HG02885 (cell line): ENCODE results near the gene CTDSP1.

Experiments
- ATAC-seq: cut with Tn5 transposase; IDR thresholded peaks from one replicate; pipeline ENCODE4 v1.9.1; 2021; ENCODE audit warnings: mild to moderate bottlenecking; ENCODE audit not compliant: unreplicated experiment, poor library complexity

The CTDSP1 gene

DNA sequence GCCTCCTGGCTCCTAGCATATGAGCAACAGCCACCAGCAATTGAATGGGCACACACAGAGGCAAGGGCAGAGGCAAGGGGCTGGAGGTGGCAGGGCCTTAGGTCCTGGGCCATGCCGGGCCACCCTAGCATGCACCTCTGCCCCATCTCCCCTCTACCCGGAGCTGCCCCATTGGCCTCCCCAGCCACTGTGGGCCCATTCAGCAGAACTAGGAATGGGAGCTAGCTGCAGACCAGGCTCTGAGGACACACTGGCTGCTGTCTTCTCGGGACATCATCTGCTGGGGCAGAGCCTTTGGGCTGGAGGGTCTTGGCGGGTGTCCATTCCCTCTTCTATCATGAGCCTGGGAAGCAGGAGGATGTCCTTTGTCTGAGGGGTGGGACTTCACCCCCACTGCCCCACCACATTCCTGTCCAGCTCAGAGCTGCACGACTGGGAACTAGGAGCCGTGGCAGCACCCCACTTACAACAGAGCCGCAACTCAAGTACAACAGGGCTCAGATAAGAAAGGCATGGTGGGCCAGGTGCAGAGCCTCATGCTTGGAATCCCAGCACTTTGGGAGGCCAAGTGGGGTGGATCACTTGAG lies 20.1 kb downstream of the CTDSP1 start:
- ATAC-seq, result no peak

DNA sequence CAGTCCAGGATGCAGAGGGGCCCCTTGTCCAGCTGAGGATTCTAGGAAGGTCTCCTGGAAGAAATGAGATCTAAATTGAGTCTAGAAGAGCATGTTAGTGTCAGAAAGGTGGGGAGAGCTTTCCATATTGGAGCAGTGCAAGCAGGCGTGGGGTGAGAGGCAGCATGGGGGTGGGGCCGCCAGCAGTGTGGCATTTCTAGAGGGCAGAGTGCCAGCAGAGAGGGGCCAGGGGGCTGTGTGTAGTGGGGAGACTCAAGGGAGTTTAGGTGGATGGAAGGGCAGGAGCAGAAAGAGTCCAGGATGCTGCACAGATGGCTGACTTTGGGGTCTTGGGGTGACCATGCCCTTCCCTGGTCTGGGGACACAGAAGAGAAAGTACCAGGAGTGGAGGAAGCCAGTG lies 21.4 kb downstream of the CTDSP1 start:
- ATAC-seq, result no peak

DNA sequence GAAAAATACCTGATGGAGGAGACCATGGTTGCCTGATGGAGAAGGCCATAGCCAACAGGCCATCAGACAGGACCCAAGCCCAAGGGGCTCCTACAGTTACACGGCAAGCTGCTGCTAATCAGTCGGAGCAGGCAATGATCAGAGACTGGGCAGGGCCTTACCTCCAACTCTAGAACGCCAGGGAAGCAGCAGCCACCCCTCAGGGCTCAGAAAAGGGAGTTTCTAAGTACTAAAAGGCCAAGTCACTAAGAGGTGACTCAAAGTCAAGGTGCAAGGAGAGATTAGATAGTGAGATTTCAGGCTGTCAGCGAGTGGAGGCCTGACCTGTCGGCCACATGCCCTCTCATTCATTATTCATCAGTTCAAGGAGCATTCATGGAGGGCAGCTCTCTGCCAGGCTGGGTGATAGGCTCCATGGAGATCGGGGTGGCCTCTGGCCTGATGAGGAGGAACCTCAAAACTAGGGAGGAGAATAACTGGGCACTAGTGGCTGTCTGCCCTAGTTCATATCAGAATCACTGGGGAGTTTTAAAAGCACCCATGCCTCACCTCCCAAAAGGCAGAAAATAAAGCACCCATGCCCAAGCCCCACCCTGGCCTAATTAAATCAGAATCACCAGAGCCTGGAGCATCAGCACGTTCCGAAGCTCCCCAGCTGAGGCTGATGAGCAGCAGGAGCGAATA lies 22.9 kb downstream of the CTDSP1 start:
- no peak for ATAC-seq

GRCh38 chr2:218423584-218423983 lies 23.9 kb downstream of the CTDSP1 start:
- no peak for ATAC-seq

DNA sequence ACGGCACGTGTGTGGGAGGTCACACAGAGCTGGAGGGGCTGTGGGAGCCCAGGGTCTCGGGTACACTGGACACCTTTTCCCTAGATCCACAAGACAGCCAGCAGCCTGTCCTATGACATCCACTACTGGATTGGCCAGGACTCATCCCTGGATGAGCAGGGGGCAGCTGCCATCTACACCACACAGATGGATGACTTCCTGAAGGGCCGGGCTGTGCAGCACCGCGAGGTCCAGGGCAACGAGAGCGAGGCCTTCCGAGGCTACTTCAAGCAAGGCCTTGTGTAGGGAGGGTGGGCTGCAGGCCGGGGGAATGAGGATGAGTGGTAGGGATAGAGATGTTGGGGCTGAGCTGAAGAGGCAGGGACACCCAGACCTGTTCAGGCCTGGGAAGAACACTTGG lies 25.9 kb downstream of the CTDSP1 start:
- ATAC-seq, result no peak

DNA sequence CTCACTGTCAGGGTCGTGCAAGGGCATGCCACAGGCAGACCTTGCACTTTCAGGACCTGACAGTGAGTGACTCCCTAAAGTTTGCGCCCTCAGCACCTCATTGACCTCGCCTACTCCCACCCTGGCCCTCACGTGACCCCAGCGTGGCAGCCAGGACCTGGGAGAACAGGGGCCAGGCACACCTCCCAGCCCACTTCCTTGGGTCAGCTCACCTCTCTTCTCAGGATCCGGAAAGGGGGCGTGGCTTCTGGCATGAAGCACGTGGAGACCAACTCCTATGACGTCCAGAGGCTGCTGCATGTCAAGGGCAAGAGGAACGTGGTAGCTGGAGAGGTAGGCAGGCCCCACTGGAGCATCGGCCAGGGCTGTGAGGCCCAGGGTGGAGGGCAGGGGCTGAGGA lies 28.1 kb downstream of the CTDSP1 start:
- no peak for ATAC-seq

- ATAC-seq, result no peak
These were observed 29.3 kb downstream of the CTDSP1 start for GRCh38 chr2:218428846-218429558.

- no peak for ATAC-seq
These were observed 30.4 kb downstream of the CTDSP1 start for GRCh38 chr2:218429911-218430692.

DNA sequence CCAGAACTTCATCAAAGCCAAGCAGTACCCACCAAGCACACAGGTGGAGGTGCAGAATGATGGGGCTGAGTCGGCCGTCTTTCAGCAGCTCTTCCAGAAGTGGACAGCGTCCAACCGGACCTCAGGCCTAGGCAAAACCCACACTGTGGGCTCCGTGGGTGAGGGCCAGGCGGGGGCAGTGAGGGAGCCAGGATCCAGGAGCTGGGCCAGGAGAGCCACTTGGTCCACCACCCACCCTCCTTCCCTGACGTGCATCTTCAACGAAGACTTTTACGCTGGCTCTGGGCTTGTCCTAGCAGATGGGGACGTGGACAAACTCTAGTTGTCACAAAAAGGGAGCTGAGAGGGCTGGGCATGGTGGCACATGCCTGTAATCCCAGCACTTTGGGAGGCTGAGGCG lies 31.1 kb downstream of the CTDSP1 start:
- ATAC-seq, result no peak

GRCh38 chr2:218431878-218432277 lies 32.2 kb downstream of the CTDSP1 start:
- no peak for ATAC-seq

- no peak for ATAC-seq
These were observed 33.2 kb downstream of the CTDSP1 start for GRCh38 chr2:218432676-218433365.

- no peak for ATAC-seq
These were observed 34.8 kb downstream of the CTDSP1 start for GRCh38 chr2:218434456-218434855.

- ATAC-seq, result no peak
These were observed 35.6 kb downstream of the CTDSP1 start for GRCh38 chr2:218435003-218435982.

DNA sequence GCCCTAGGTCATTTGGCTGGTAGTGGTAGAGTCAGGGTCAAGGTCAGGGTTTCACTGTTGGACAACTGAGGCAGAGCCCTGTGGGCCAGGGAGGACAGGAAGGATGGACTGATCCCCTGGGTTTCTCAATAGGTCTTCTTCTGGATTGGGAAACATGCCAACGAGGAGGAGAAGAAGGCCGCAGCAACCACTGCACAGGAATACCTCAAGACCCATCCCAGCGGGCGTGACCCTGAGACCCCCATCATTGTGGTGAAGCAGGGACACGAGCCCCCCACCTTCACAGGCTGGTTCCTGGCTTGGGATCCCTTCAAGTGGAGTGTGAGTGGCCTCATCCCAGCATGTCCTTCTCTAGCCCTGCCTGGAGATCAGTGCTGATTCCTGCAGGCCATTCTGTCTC lies 37.3 kb downstream of the CTDSP1 start:
- ATAC-seq, result no peak

- ATAC-seq, result no peak
These were observed 38.3 kb downstream of the CTDSP1 start for GRCh38 chr2:218437969-218438368.

DNA sequence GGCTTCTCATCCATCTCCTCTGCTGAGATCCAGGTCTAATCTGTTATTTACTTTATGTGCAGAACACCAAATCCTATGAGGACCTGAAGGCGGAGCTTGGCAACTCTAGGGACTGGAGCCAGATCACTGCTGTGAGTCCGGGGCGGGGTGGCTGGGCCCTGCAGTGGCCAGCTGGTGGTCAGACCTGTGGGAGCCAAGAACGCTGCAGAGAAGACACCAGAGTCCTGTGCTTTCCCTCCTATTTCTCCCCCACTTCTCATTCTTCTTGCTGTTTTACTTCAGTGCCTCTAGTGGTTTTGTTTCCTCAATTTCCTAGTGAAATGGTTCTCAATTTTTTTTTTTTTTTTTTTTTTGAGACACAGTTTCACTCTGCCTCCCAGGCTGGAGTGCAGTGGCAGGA lies 38.9 kb downstream of the CTDSP1 start:
- no peak for ATAC-seq

- no peak for ATAC-seq
These were observed 45.2 kb downstream of the CTDSP1 start for GRCh38 chr2:218444692-218445357.

GRCh38 chr2:218445602-218446001 lies 45.9 kb downstream of the CTDSP1 start:
- no peak for ATAC-seq

- no peak for ATAC-seq
These were observed 46.9 kb downstream of the CTDSP1 start for GRCh38 chr2:218446547-218446946.
